Lung (tissue), 12 donors: Measurements from ENCODE around the gene DNAH10. TPM values are rescaled to one million over a fixed set of nuclear protein-coding genes. Genes with fewer than 3 reads are reported as not detected.

ENCODE experiments used
- ATAC-seq: fragments of 200-7000 bp; cut with Tn5 transposase; one replicate; pipeline ENCODE4 v1.9.1; 2020; ENCODE audit warnings: moderate number of reproducible peaks; ENCODE audit not compliant: insufficient read depth, low FRiP score
- DNase-seq, 3 donors: peaks; one replicate each; pipeline ENCODE4 v3.0.0-alpha.2; 2013 to 2017
- H3K27ac ChIP-seq, 2 donors: one replicate each; pipeline ENCODE4 v1.5.1; 2013; ENCODE audit warnings: mild to moderate bottlenecking in 2 of 2, moderate library complexity in 2 of 2, control low read depth in 1 of 2, inconsistent platforms in 1 of 2, low read depth in 1 of 2, low read length in 1 of 2
- H3K27me3 ChIP-seq, 3 donors: one replicate each; pipeline ENCODE4 v1.5.1; 2013; ENCODE audit warnings: low read length in 2 of 3; ENCODE audit not compliant: control insufficient read depth in 3 of 3, insufficient read depth in 3 of 3
- H3K36me3 ChIP-seq, 4 donors: one replicate each; pipeline ENCODE4 v1.5.1; 2013; ENCODE audit warnings: low read length in 4 of 4, mild to moderate bottlenecking in 1 of 4, moderate library complexity in 1 of 4; ENCODE audit not compliant: control insufficient read depth in 4 of 4, insufficient read depth in 4 of 4
- H3K4me1 ChIP-seq, 5 donors: one replicate each; pipeline ENCODE4 v1.5.1; 2013; ENCODE audit warnings: low read length in 5 of 5, mild to moderate bottlenecking in 2 of 5, moderate library complexity in 1 of 5; ENCODE audit not compliant: control insufficient read depth in 5 of 5, insufficient read depth in 5 of 5
- H3K4me3 ChIP-seq: one replicate; pipeline ENCODE4 v1.5.1; 2013; ENCODE audit warnings: mild to moderate bottlenecking, control low read depth, moderate library complexity
- H3K9ac ChIP-seq, 2 donors: one replicate each; pipeline ENCODE4 v1.5.1; 2013; ENCODE audit warnings: low read length in 2 of 2, control low read depth in 1 of 2; ENCODE audit not compliant: insufficient read depth in 1 of 2
- H3K9me3 ChIP-seq, 4 donors: one replicate each; pipeline ENCODE4 v1.5.1; 2013; ENCODE audit warnings: low read length in 3 of 4, mild to moderate bottlenecking in 1 of 4, moderate library complexity in 1 of 4; ENCODE audit not compliant: control insufficient read depth in 4 of 4, insufficient read depth in 3 of 4
- CTCF ChIP-seq: IDR thresholded peaks from 2 replicates; pipeline ENCODE4 v1.5.1; 2012; ENCODE audit warnings: mild to moderate bottlenecking; ENCODE audit errors: control extremely low read depth, extremely low read depth
- WGBS, 2 donors: extraction: QIAGEN DNeasy Blood & Tissue Kit; methylation state at CpG; one replicate each; pipeline ENCODE4 v1.1.7; 2013; 5-methylcytosine and 5-hydroxymethylcytosine counted together
- polyA plus RNA-seq, 2 donors: library from polyadenylated mRNA; stranded (reverse); fragments of 200-250 nt; gene quantifications; one replicate each; pipeline ENCODE4 v1.2.1, GENCODE V29; 2013
- total RNA-seq, 2 donors: library from RNA; depleted of rRNA in 1 of 2; stranded (reverse); fragments of >200 nt in 1 of 2; gene quantifications; one replicate each; pipeline ENCODE4 v1.2.1, GENCODE V29; 2014 to 2021
- donor health status: control.
- donor health status: control.
- donor health status: Bipolar disorder and iron deficiency.
- donor health status: healthy.
- donor health status: DM: yes; HTN: yes; CAD: no.

The DNAH10 gene
- total and polyA plus RNA-seq, 4 donors = 2.0 to 21.7 (median 9.1) TPM

GRCh38 chr12:123950476-123951349 lies 188.6 kb downstream of the DNAH10 start:
- Histone ChIP-seq H3K27ac (no peak overlapping the region), H3K9ac (no peak overlapping the region), H3K4me1 (peaks cover 12 to 32% (median 15%) of the 10 kb centered on the region in 5 donors), H3K9me3 (no peaks in the 10 kb centered on the region), H3K27me3 (no peaks in the 10 kb centered on the region), H3K4me3 (no peak overlapping the region), H3K36me3 (no peaks in the 10 kb centered on the region)
- ATAC-seq = no peak
- no peak for DNase-seq
- no peak for TF ChIP-seq CTCF
- 90 to 93% methylated on average over 15 of the region's 15 CpGs for WGBS, 2 donors

DNA sequence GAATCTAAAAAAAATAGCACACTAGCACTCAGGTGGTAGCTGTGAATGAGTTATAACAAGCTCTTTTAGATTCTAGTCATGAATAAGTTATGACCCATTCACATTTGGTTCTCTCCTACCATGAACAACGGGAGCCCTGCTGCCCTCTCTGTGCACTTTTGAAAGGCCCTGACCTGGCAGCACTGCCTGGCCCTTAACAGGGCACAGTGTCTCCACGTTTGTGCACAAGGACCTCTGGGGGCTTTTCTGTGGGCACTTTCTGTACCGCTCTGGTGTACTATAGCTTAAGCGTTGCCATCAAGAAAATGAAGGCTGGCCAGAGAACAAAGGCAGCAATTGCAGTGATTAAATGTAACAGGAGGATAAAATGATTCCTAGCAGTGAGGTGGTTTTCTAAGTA lies 189.4 kb downstream of the DNAH10 start:
- no peak for TF ChIP-seq CTCF
- peak overlapping the region in 1 of 2 donors; percentile 6 for H3K27ac ChIP-seq
- H3K36me3 ChIP-seq = no peaks in the 10 kb centered on the region
- no peaks in the 10 kb centered on the region for H3K9me3 ChIP-seq
- no peak overlapping the region for H3K9ac ChIP-seq
- 76 to 90% methylated on average over 4 of the region's 4 CpGs for WGBS, 2 donors
- H3K4me1 ChIP-seq = peaks cover 12 to 29% (median 14%) of the 10 kb centered on the region in 5 donors
- no peaks in the 10 kb centered on the region for H3K27me3 ChIP-seq
- DNase-seq (no peak), ATAC-seq (no peak)
- H3K4me3 ChIP-seq = no peak overlapping the region

GRCh38 chr12:123952037-123952436 lies 189.9 kb downstream of the DNAH10 start:
- no peak overlapping the region for H3K9ac ChIP-seq
- H3K27ac ChIP-seq = peak overlapping the region in 1 of 2 donors; percentile 66
- no peaks in the 10 kb centered on the region for H3K36me3 ChIP-seq
- 49 to 59% methylated on average over 2 of the region's 2 CpGs for WGBS, 2 donors
- H3K9me3 ChIP-seq = no peaks in the 10 kb centered on the region
- no peak overlapping the region for H3K4me3 ChIP-seq
- no peak for ATAC-seq
- DNase-seq = peak in 2 of 3 donors; percentile 27 to 57
- TF ChIP-seq CTCF = no peak
- H3K27me3 ChIP-seq = no peaks in the 10 kb centered on the region
- peaks cover 12 to 29% (median 14%) of the 10 kb centered on the region in 5 donors for H3K4me1 ChIP-seq
